Measurements from ENCODE around the gene SLC7A8. TPM values are rescaled to one million over a fixed set of nuclear protein-coding genes. Genes with fewer than 3 reads are reported as not detected.

Gene SLC7A8
- total and polyA plus RNA-seq, 2 donors (not counting 1 experiment from before 2014, with no cell fraction given) = 0.25 to 1.1 TPM

GRCh38 chr14:23183158-23183470 is 346 bp downstream of the SLC7A8 start:
- peaks cover 20% of the 10 kb centered on the region for H3K27me3 Mint-ChIP-seq
- Histone ChIP-seq H2AFZ (ENCODE audit: insufficient read depth, low read depth, low read length, poor library complexity, severe bottlenecking) (peak overlapping the region; percentile 91), H3K36me3 (replicated peaks in 1 of 2; ENCODE audit: control extremely low read depth in 1 of 2, control insufficient read depth in 1 of 2, extremely low read depth in 1 of 2, insufficient read depth in 2 of 2, low read length in 1 of 2) (no peaks in the 10 kb centered on the region), H3K4me2 (replicated peaks; ENCODE audit: low read depth, low read length, poor library complexity, severe bottlenecking) (peak overlapping the region; percentile 94), H3K4me1 (ENCODE audit: control insufficient read depth in 2 of 2, insufficient read depth in 2 of 2, low read length in 2 of 2) (peaks cover 14 to 20% of the 10 kb centered on the region in 2 donors), H3K9ac (ENCODE audit: low read length) (peak overlapping the region; percentile 74), H3K79me2 (ENCODE audit: control insufficient read depth, insufficient read depth, low read length) (no peaks in the 10 kb centered on the region), H3K27me3 (replicated peaks in 1 of 4; ENCODE audit: control extremely low read depth in 1 of 4, control insufficient read depth in 3 of 4, insufficient read depth in 4 of 4, low read length in 3 of 4) (peaks cover 0 to 21% (median 5%) of the 10 kb centered on the region in 4 experiments), H4K20me1 (ENCODE audit: control insufficient read depth, insufficient read depth, low read length, poor library complexity, severe bottlenecking) (no peaks in the 10 kb centered on the region), H3K4me3 (ENCODE audit: control extremely low read depth in 1 of 5, extremely low read depth in 1 of 5, insufficient read depth in 1 of 5, low read depth in 2 of 5, low read length in 4 of 5) (peak overlapping the region; percentile 46 to 88 (median 74)), H3K27ac (ENCODE audit: low read length in 2 of 2) (no peak overlapping the region), H3K9me3 (ENCODE audit: control extremely low read depth in 1 of 3, control insufficient read depth in 2 of 3, insufficient read depth in 1 of 3, low read length in 2 of 3) (no peaks in the 10 kb centered on the region)
- no peak for DNase-seq
- WGBS (ENCODE audit: insufficient coverage) = 0% methylated on average over 1 of the region's 4 CpGs
- H3K9me3 Mint-ChIP-seq (ENCODE audit: insufficient read depth) = no peaks in the 10 kb centered on the region
- no peak overlapping the region for H3K27ac Mint-ChIP-seq
- TF ChIP-seq CTCF (IDR thresholded peaks at IDR 0.05) (no peak), EZH2 (IDR thresholded peaks at IDR 0.05; ENCODE audit: borderline replicate concordance, insufficient read depth, low read depth, low read length, poor library complexity, severe bottlenecking) (no peak)
- H3K4me1 Mint-ChIP-seq = no peaks in the 10 kb centered on the region
- intact Hi-C loops (cut with micrococcal nuclease) = no loop called here
- no peak overlapping the region for H3K4me3 Mint-ChIP-seq
- ChIA-PET POLR2A (interaction anchor here (1.4 kb wide), 1 partner anchor 64 kb away, joined by 3 read pairs; no protein-coding TSS in a partner anchor), CTCF (interaction anchor here (0.7 to 12.2 kb wide), 5 partner anchors 60 to 823 kb away, joined by 3 to 249 read pairs (median 6); partner anchors contain the start of gene CEBPE)
- ATAC-seq (ENCODE audit: low read depth) = no peak

- H3K9me3 ChIP-seq (ENCODE audit: control extremely low read depth in 1 of 3, control insufficient read depth in 2 of 3, insufficient read depth in 1 of 3, low read length in 2 of 3) = no peaks in the 10 kb centered on the region
- no peak overlapping the region for H3K4me3 Mint-ChIP-seq
- peaks cover 20% of the 10 kb centered on the region for H3K27me3 Mint-ChIP-seq
- WGBS (ENCODE audit: insufficient coverage) = 2% methylated on average over 6 of the region's 24 CpGs
- peak overlapping the region; percentile 94 for H3K4me2 ChIP-seq (replicated peaks; ENCODE audit: low read depth, low read length, poor library complexity, severe bottlenecking)
- H3K27me3 ChIP-seq (replicated peaks in 1 of 4; ENCODE audit: control extremely low read depth in 1 of 4, control insufficient read depth in 3 of 4, insufficient read depth in 4 of 4, low read length in 3 of 4) = peaks cover 0 to 21% (median 5%) of the 10 kb centered on the region in 4 experiments
- peak overlapping the region; percentile 91 for H2AFZ ChIP-seq (ENCODE audit: insufficient read depth, low read depth, low read length, poor library complexity, severe bottlenecking)
- H3K9ac ChIP-seq (ENCODE audit: low read length) = peak overlapping the region; percentile 74
- no peaks in the 10 kb centered on the region for H3K79me2 ChIP-seq (ENCODE audit: control insufficient read depth, insufficient read depth, low read length)
- peak overlapping the region in 1 of 2 donors; percentile 37 for H3K27ac ChIP-seq (ENCODE audit: low read length in 2 of 2)
- TF ChIP-seq CTCF (IDR thresholded peaks at IDR 0.05) (no peak), EZH2 (IDR thresholded peaks at IDR 0.05; ENCODE audit: borderline replicate concordance, insufficient read depth, low read depth, low read length, poor library complexity, severe bottlenecking) (no peak)
- intact Hi-C loops (cut with micrococcal nuclease) = no loop called here
- H3K27ac Mint-ChIP-seq = no peak overlapping the region
- CTCF ChIA-PET = interaction anchor here (0.7 to 12.2 kb wide), 8 partner anchors 8 to 822 kb away, joined by 3 to 249 read pairs (median 3); partner anchors contain the start of gene CEBPE
- H4K20me1 ChIP-seq (ENCODE audit: control insufficient read depth, insufficient read depth, low read length, poor library complexity, severe bottlenecking) = no peaks in the 10 kb centered on the region
- DNase-seq = peak; percentile 60
- H3K4me1 ChIP-seq (ENCODE audit: control insufficient read depth in 2 of 2, insufficient read depth in 2 of 2, low read length in 2 of 2) = peaks cover 14 to 20% of the 10 kb centered on the region in 2 donors
- POLR2A ChIA-PET = no interaction called here
- no peaks in the 10 kb centered on the region for H3K36me3 ChIP-seq (replicated peaks in 1 of 2; ENCODE audit: control extremely low read depth in 1 of 2, control insufficient read depth in 1 of 2, extremely low read depth in 1 of 2, insufficient read depth in 2 of 2, low read length in 1 of 2)
- no peaks in the 10 kb centered on the region for H3K4me1 Mint-ChIP-seq
- H3K9me3 Mint-ChIP-seq (ENCODE audit: insufficient read depth) = no peaks in the 10 kb centered on the region
- H3K4me3 ChIP-seq (ENCODE audit: control extremely low read depth in 1 of 5, extremely low read depth in 1 of 5, insufficient read depth in 1 of 5, low read depth in 2 of 5, low read length in 4 of 5) = peak overlapping the region; percentile 46 to 88 (median 74)
- ATAC-seq (ENCODE audit: low read depth) = peak; percentile 83
Observed at GRCh38 chr14:23182372-23183157, 895 bp downstream of the SLC7A8 start.

All from B cell (primary cell).